DND-41 (cell line): Measurements from ENCODE around the gene PDZRN3.

ENCODE experiments used
- ATAC-seq: fragments of 200-7000 bp; cut with Tn5 transposase; 3 replicates; pipeline ENCODE4 v1.9.1; 2021; ENCODE audit warnings: low read depth; ENCODE audit not compliant: insufficient read depth
- DNase-seq: peaks from one replicate; pipeline ENCODE4 v3.0.0-alpha.2; 2020
- H2AFZ ChIP-seq: 2 replicates; pipeline ENCODE4 v1.6.0; 2012; ENCODE audit warnings: low read depth, low read length
- H3K27ac ChIP-seq: 2 replicates; pipeline ENCODE4 v1.5.1; 2012; ENCODE audit warnings: low read length, inconsistent platforms
- H3K27me3 ChIP-seq: fragments of 200-600 bp; sonication (generic); 2 replicates; pipeline ENCODE4 v1.6.0; 2012; ENCODE audit warnings: low read length, mild to moderate bottlenecking, inconsistent platforms; ENCODE audit not compliant: insufficient read depth, poor library complexity
- H3K36me3 ChIP-seq: 2 replicates; pipeline ENCODE4 v1.5.1; 2012; ENCODE audit warnings: low read length, inconsistent platforms; ENCODE audit not compliant: insufficient read depth
- H3K4me1 ChIP-seq: 2 replicates; pipeline ENCODE4 v1.5.1; 2012; ENCODE audit warnings: mild to moderate bottlenecking, low read length; ENCODE audit not compliant: insufficient read depth
- H3K4me2 ChIP-seq: 2 replicates; pipeline ENCODE4 v1.6.0; 2012; ENCODE audit warnings: mild to moderate bottlenecking, moderate library complexity, low read length, inconsistent platforms; ENCODE audit not compliant: insufficient read depth
- H3K4me3 ChIP-seq, 2 experiments: fragments of 200-600 bp in 1 of 2; shearing (Covaris generic) in 1 of 2; 2 replicates each; pipeline ENCODE4 v1.5.1; 2012 to 2016; ENCODE audit warnings: inconsistent platforms in 2 of 2, low read length in 2 of 2, mild to moderate bottlenecking in 2 of 2, low read depth in 1 of 2, moderate library complexity in 1 of 2
- H3K79me2 ChIP-seq: 2 replicates; pipeline ENCODE4 v1.6.0; 2012; ENCODE audit warnings: low read length, inconsistent platforms; ENCODE audit not compliant: insufficient read depth
- H3K9ac ChIP-seq: 2 replicates; pipeline ENCODE4 v1.6.0; 2012; ENCODE audit warnings: low read depth, mild to moderate bottlenecking, inconsistent platforms, low read length, moderate library complexity
- H3K9me3 ChIP-seq: 2 replicates; pipeline ENCODE4 v1.5.1; 2012; ENCODE audit warnings: low read length, moderate library complexity, mild to moderate bottlenecking, inconsistent platforms; ENCODE audit not compliant: insufficient read depth, severe bottlenecking
- H4K20me1 ChIP-seq: 2 replicates; pipeline ENCODE4 v1.6.0; 2012; ENCODE audit warnings: low read length; ENCODE audit not compliant: insufficient read depth
- EZH2 ChIP-seq: IDR thresholded peaks from 3 replicates; pipeline ENCODE4 v1.6.1; 2012; ENCODE audit warnings: borderline replicate concordance, low read depth, mild to moderate bottlenecking, moderate library complexity, low read length, inconsistent platforms; ENCODE audit not compliant: severe bottlenecking
- TF ChIP-seq, protein P1 (sequence below): IDR thresholded peaks from 2 replicates; pipeline ENCODE4 v1.5.1; 2012; ENCODE audit warnings: borderline replicate concordance, low read length, moderate library complexity, mild to moderate bottlenecking; ENCODE audit not compliant: poor library complexity, severe bottlenecking; ENCODE audit errors: extremely low read depth

The PDZRN3 gene

GRCh38 chr3:73623346-73623745, 1.4 kb downstream of the PDZRN3 start:
- no peaks in the 10 kb centered on the region for H4K20me1 ChIP-seq
- no peak overlapping the region for H3K9ac ChIP-seq
- ATAC-seq (no peak), DNase-seq (no peak)
- H3K4me2 ChIP-seq, result no peak overlapping the region
- no peaks in the 10 kb centered on the region for H3K36me3 ChIP-seq
- H3K27me3 ChIP-seq, result peaks cover 5% of the 10 kb centered on the region
- H3K4me1 ChIP-seq, result no peaks in the 10 kb centered on the region
- H3K79me2 ChIP-seq, result no peaks in the 10 kb centered on the region
- no peak overlapping the region for H2AFZ ChIP-seq
- TF ChIP-seq, protein P1, sequence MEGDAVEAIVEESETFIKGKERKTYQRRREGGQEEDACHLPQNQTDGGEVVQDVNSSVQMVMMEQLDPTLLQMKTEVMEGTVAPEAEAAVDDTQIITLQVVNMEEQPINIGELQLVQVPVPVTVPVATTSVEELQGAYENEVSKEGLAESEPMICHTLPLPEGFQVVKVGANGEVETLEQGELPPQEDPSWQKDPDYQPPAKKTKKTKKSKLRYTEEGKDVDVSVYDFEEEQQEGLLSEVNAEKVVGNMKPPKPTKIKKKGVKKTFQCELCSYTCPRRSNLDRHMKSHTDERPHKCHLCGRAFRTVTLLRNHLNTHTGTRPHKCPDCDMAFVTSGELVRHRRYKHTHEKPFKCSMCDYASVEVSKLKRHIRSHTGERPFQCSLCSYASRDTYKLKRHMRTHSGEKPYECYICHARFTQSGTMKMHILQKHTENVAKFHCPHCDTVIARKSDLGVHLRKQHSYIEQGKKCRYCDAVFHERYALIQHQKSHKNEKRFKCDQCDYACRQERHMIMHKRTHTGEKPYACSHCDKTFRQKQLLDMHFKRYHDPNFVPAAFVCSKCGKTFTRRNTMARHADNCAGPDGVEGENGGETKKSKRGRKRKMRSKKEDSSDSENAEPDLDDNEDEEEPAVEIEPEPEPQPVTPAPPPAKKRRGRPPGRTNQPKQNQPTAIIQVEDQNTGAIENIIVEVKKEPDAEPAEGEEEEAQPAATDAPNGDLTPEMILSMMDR, result no peak
- TF ChIP-seq EZH2, result no peak
- H3K4me3 ChIP-seq, result no peak overlapping the region
- no peak overlapping the region for H3K27ac ChIP-seq
- no peaks in the 10 kb centered on the region for H3K9me3 ChIP-seq

GRCh38 chr3:73622091-73622805, 2.5 kb downstream of the PDZRN3 start:
- Histone ChIP-seq H3K4me2 (no peak overlapping the region), H3K27me3 (peaks cover 2% of the 10 kb centered on the region), H2AFZ (no peak overlapping the region), H3K27ac (no peak overlapping the region), H4K20me1 (no peaks in the 10 kb centered on the region), H3K4me3 (no peak overlapping the region), H3K9ac (no peak overlapping the region), H3K79me2 (no peaks in the 10 kb centered on the region), H3K4me1 (no peaks in the 10 kb centered on the region), H3K36me3 (no peaks in the 10 kb centered on the region), H3K9me3 (no peaks in the 10 kb centered on the region)
- ATAC-seq (no peak), DNase-seq (no peak)
- TF ChIP-seq, protein P1, result no peak
- no peak for TF ChIP-seq EZH2

DNA sequence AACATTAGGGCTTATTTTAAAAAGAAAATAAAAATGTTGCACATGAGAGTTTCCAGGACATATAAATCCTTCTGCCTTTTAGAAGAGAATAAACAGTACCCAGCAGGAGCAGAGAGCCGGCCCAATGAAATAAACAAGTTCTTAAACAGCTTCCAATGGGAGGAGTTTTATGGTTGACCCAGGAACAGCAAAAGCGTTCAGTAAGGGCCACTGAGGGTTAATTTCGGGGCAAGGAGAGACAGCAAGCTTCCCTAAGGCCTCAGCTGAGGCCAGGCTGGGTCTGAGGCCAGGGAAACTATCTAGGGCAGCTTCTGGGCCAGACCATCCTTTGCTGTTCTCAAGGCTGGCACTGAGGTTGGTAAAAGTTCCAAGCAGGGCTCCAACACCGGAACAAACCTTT, 3.4 kb downstream of the PDZRN3 start:
- no peak for DNase-seq
- no peak overlapping the region for H3K4me2 ChIP-seq
- H3K4me1 ChIP-seq, result no peaks in the 10 kb centered on the region
- no peak for ATAC-seq
- H3K9me3 ChIP-seq, result no peaks in the 10 kb centered on the region
- H2AFZ ChIP-seq, result no peak overlapping the region
- H3K27me3 ChIP-seq, result no peaks in the 10 kb centered on the region
- H3K4me3 ChIP-seq, result no peak overlapping the region
- no peaks in the 10 kb centered on the region for H3K79me2 ChIP-seq
- TF ChIP-seq EZH2, result no peak
- TF ChIP-seq, protein P1, result no peak
- no peak overlapping the region for H3K27ac ChIP-seq
- H3K9ac ChIP-seq, result no peak overlapping the region
- no peaks in the 10 kb centered on the region for H3K36me3 ChIP-seq
- H4K20me1 ChIP-seq, result no peaks in the 10 kb centered on the region

GRCh38 chr3:73618461-73618860, 6.3 kb downstream of the PDZRN3 start:
- H3K9ac ChIP-seq, result no peak overlapping the region
- H2AFZ ChIP-seq, result no peak overlapping the region
- H3K4me3 ChIP-seq, result no peak overlapping the region
- no peaks in the 10 kb centered on the region for H3K9me3 ChIP-seq
- no peak overlapping the region for H3K4me2 ChIP-seq
- no peak for ATAC-seq
- H3K4me1 ChIP-seq, result no peaks in the 10 kb centered on the region
- no peaks in the 10 kb centered on the region for H3K36me3 ChIP-seq
- H3K27ac ChIP-seq, result no peak overlapping the region
- peaks cover 4% of the 10 kb centered on the region for H3K27me3 ChIP-seq
- TF ChIP-seq, protein P1, result no peak
- no peak for TF ChIP-seq EZH2
- no peaks in the 10 kb centered on the region for H4K20me1 ChIP-seq
- H3K79me2 ChIP-seq, result no peaks in the 10 kb centered on the region
- DNase-seq, result no peak
